ENCODE measurements around the gene PLCG2. TPM values are rescaled to one million over a fixed set of nuclear protein-coding genes. Genes with fewer than 3 reads are reported as not detected.

PLCG2 gene
- total and polyA plus RNA-seq, 2 donors from 2014 or later: 50.7 to 55.6 TPM

DNA sequence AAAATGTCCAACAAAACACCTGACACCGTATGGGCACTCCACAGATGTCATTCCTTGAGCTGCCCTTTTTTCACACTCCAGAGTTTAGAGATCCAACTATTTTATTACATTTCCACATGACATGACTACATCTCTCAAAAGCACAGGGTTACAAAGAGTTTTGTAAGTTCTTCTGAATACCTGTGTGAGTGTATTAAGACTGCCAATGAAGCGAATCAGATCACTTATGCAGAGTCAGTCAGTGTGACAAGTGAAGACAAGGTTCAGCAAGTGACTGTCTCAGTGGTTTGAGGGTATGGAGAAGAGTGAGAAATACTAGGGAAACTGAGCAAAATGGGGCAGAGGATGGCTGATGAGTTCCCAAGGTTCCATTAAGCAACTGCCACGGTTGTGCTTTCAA is 223.7 kb downstream of the PLCG2 start:
- FAIRE-seq (no peak), DNase-seq (no peak)
- Histone ChIP-seq H3K9ac (ENCODE audit: low read length in 3 of 3) (no peak overlapping the region), H3K27ac (ENCODE audit: low read depth in 2 of 2, low read length in 2 of 2) (no peak overlapping the region), H3K4me1 (ENCODE audit: control insufficient read depth in 2 of 3, insufficient read depth in 2 of 3, low read depth in 1 of 3, low read length in 3 of 3) (peaks cover 2 to 13% (median 7%) of the 10 kb centered on the region in 3 donors), H3K36me3 (ENCODE audit: control insufficient read depth in 2 of 3, insufficient read depth in 3 of 3, low read length in 3 of 3) (peaks cover 0 to 27% (median 0%) of the 10 kb centered on the region in 3 donors), H3K4me3 (ENCODE audit: low read length in 3 of 3) (no peak overlapping the region), H3K27me3 (ENCODE audit: control insufficient read depth, insufficient read depth, low read length) (no peaks in the 10 kb centered on the region), H3K9me3 (ENCODE audit: control insufficient read depth in 2 of 3, insufficient read depth in 1 of 3, low read length in 3 of 3) (no peaks in the 10 kb centered on the region)
- intact Hi-C loops (cut with DNase I): no loop called here
- no peak for TF ChIP-seq CTCF (IDR thresholded peaks at IDR 0.05; ENCODE audit: borderline replicate concordance, extremely low read depth, insufficient read depth)

DNA sequence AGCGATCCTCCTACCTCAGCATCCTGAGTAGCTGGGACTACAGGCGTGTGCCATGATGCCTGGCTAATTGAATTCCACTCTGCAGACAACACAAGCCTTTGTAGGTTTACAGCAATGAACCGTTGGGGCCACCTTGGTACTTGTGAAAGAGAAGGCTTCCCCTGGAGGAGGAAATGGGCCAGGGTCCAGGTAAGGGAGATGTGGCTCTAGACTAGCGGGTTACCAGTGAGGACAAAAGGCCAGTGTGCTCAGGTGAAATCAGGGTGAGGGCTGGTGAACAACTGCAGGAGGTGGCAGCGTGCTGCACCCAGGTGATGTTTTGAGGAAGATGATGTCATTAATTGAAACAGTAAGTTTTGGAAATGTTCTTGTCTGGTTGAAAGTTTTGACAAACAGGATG is 225.5 kb downstream of the PLCG2 start:
- FAIRE-seq (no peak), DNase-seq (peak in 4 of 5 donors; percentile 20 to 80 (median 64))
- intact Hi-C loops (cut with DNase I): no loop called here
- H3K27ac ChIP-seq (ENCODE audit: low read depth in 2 of 2, low read length in 2 of 2): peak overlapping the region in 1 of 2 donors; percentile 34
- H3K9me3 ChIP-seq (ENCODE audit: control insufficient read depth in 2 of 3, insufficient read depth in 1 of 3, low read length in 3 of 3): peaks cover 0 to 7% (median 1%) of the 10 kb centered on the region in 3 donors
- H3K4me1 ChIP-seq (ENCODE audit: control insufficient read depth in 2 of 3, insufficient read depth in 2 of 3, low read depth in 1 of 3, low read length in 3 of 3): peaks cover 2 to 13% (median 7%) of the 10 kb centered on the region in 3 donors
- no peak overlapping the region for H3K9ac ChIP-seq (ENCODE audit: low read length in 3 of 3)
- peaks cover 0 to 13% (median 0%) of the 10 kb centered on the region in 3 donors for H3K36me3 ChIP-seq (ENCODE audit: control insufficient read depth in 2 of 3, insufficient read depth in 3 of 3, low read length in 3 of 3)
- H3K4me3 ChIP-seq (ENCODE audit: low read length in 3 of 3): no peak overlapping the region
- TF ChIP-seq CTCF (IDR thresholded peaks at IDR 0.05; ENCODE audit: borderline replicate concordance, extremely low read depth, insufficient read depth): no peak
- no peaks in the 10 kb centered on the region for H3K27me3 ChIP-seq (ENCODE audit: control insufficient read depth, insufficient read depth, low read length)

GRCh38 chr16:82005027-82005830 is 226.1 kb downstream of the PLCG2 start:
- H3K9me3 ChIP-seq (ENCODE audit: control insufficient read depth in 2 of 3, insufficient read depth in 1 of 3, low read length in 3 of 3): peaks cover 0 to 7% (median 1%) of the 10 kb centered on the region in 3 donors
- peak overlapping the region in 1 of 2 donors; percentile 51 for H3K27ac ChIP-seq (ENCODE audit: low read depth in 2 of 2, low read length in 2 of 2)
- no peak overlapping the region for H3K4me3 ChIP-seq (ENCODE audit: low read length in 3 of 3)
- no peak for TF ChIP-seq CTCF (IDR thresholded peaks at IDR 0.05; ENCODE audit: borderline replicate concordance, extremely low read depth, insufficient read depth)
- intact Hi-C loops (cut with DNase I): no loop called here
- peak in 3 of 5 donors; percentile 46 to 84 (median 66) for DNase-seq
- H3K4me1 ChIP-seq (ENCODE audit: control insufficient read depth in 2 of 3, insufficient read depth in 2 of 3, low read depth in 1 of 3, low read length in 3 of 3): peaks cover 2 to 13% (median 7%) of the 10 kb centered on the region in 3 donors
- no peak overlapping the region for H3K9ac ChIP-seq (ENCODE audit: low read length in 3 of 3)
- no peaks in the 10 kb centered on the region for H3K27me3 ChIP-seq (ENCODE audit: control insufficient read depth, insufficient read depth, low read length)
- H3K36me3 ChIP-seq (ENCODE audit: control insufficient read depth in 2 of 3, insufficient read depth in 3 of 3, low read length in 3 of 3): peaks cover 0 to 9% (median 0%) of the 10 kb centered on the region in 3 donors
- no peak for FAIRE-seq

Data from kidney (tissue), 14 donors.